HG03066 (cell line): ENCODE results near the gene GTF2H3.
A peak's percentile ranks its signal among the peaks of the same experiment; 100 is the strongest.

Experiments used
- ATAC-seq: cut with Tn5 transposase; IDR thresholded peaks from one replicate; pipeline ENCODE4 v1.9.1; 2021; ENCODE audit warnings: low read depth; ENCODE audit not compliant: unreplicated experiment

GTF2H3 gene

GRCh38 chr12:123643911-123644310, 10.3 kb downstream of the GTF2H3 start:
- no peak for ATAC-seq

GRCh38 chr12:123645380-123645779, 11.8 kb downstream of the GTF2H3 start:
- ATAC-seq: no peak

GRCh38 chr12:123645878-123646277, 12.2 kb downstream of the GTF2H3 start:
- ATAC-seq: no peak

- ATAC-seq: no peak
Measured at GRCh38 chr12:123648401-123648800, 14.8 kb downstream of the GTF2H3 start.

- no peak for ATAC-seq
Measured at GRCh38 chr12:123654129-123654701, 20.6 kb downstream of the GTF2H3 start.

- ATAC-seq: peak; percentile 92
Measured at GRCh38 chr12:123655420-123655819, 21.8 kb downstream of the GTF2H3 start.

GRCh38 chr12:123656392-123656791, 22.8 kb downstream of the GTF2H3 start:
- no peak for ATAC-seq

- ATAC-seq: no peak
Measured at GRCh38 chr12:123657211-123657610, 23.6 kb downstream of the GTF2H3 start.

- ATAC-seq: no peak
Measured at GRCh38 chr12:123659996-123660727, 26.5 kb downstream of the GTF2H3 start.

- ATAC-seq: no peak
Measured at GRCh38 chr12:123667771-123668170, 34.1 kb downstream of the GTF2H3 start.

GRCh38 chr12:123670882-123671728, 37.5 kb downstream of the GTF2H3 start, which contains the start of gene TCTN2:
Gene TCTN2 (plus strand): TSS chr12:123671113. CDS start chr12:123671241, 128 bp downstream.
- peak; percentile 99 for ATAC-seq

GRCh38 chr12:123671876-123672275, 38.2 kb downstream of the GTF2H3 start:
- no peak for ATAC-seq

- ATAC-seq: no peak
Measured at GRCh38 chr12:123675436-123675835, 41.8 kb downstream of the GTF2H3 start.

GRCh38 chr12:123676616-123677320, 43.1 kb downstream of the GTF2H3 start:
- ATAC-seq: no peak

- no peak for ATAC-seq
Measured at GRCh38 chr12:123678981-123679380, 45.4 kb downstream of the GTF2H3 start.

GRCh38 chr12:123681605-123682004, 48.0 kb downstream of the GTF2H3 start:
- no peak for ATAC-seq

GRCh38 chr12:123683964-123684363, 50.3 kb downstream of the GTF2H3 start:
- no peak for ATAC-seq

GRCh38 chr12:123686636-123687190, 53.1 kb downstream of the GTF2H3 start:
- no peak for ATAC-seq

- no peak for ATAC-seq
Measured at GRCh38 chr12:123690191-123690840, 56.7 kb downstream of the GTF2H3 start.

GRCh38 chr12:123696207-123696606, 62.6 kb downstream of the GTF2H3 start:
- no peak for ATAC-seq
